Tongue (tissue), 2 donors: ENCODE results near the gene ABITRAM. TPM values are rescaled to one million over a fixed set of nuclear protein-coding genes. Genes with fewer than 3 reads are reported as not detected.
"Not testable (repeated sequence)": the region's sequence is repeated elsewhere in the genome, so short reads cannot be mapped to it uniquely, and the experiment has no call there.

ENCODE experiments used
- DNase-seq: peaks from one replicate; pipeline ENCODE4 v3.0.0-alpha.2; 2015
- total RNA-seq: library from RNA; depleted of rRNA; stranded (reverse); fragments of >200 nt; gene quantifications from one replicate; pipeline ENCODE4 v1.2.3, GENCODE V29; 2014

The ABITRAM gene
- total RNA-seq, 1 donor from 2014 or later: 9.0 TPM

DNA sequence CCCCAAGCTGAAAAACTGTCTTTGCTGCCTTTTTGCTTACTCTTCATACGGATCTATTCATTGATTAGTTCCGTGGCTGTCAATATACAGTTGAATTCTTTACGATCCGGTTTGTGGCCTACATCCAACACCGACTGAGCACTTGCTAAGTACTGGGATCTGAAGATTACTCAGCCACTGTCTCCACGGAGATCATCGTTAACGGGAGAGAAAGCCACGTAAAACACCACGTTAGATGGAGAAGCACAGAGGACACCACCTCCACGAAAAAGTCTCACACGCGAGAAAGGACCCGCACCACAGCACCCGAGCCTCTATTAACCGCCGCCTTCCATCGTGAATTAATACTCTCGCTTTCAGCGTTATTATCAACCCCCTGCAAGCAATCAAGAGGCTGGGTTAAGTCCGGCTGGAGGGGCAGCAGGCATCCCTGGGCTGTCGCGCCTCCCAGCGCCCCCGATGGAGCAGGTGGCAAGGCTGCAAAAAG is 926 bp upstream of the ABITRAM start:
- no peak for DNase-seq

DNA sequence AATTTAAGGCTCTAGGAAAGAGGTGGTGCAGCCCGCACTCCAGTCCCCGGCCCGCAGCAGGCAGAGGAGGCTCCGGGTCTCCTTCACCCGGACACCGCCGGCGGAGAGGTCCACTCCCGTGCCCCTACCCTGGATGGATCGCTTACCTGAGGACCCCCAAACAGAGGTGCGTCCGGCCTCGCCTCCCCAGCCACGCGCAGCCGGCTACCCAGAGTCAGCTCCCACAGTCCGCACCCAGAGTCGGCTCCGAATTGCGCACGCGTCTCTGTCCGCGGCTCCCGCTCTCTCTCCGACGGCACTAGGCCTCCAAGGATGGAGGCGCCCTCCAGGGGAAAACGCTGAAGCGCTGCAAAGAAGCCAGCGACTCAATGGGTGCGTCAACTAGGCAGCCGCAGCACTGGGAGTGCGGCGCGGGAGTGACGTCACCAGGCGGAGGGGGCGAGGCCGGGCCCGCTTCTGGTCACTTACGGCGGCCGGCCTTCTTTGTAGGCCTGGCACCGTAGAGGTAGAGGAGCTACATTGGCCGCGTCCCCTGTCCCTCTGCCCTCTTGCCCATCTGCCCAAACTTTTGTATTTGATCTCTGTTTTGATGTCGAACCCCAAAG is 380 bp upstream of the ABITRAM start, which contains the start of gene ELP1:
TSS of gene ELP1 (minus strand) at position 407 of the 605 bp plus-strand sequence. CDS start 2,978 bp downstream, outside the sequence.
- peak; percentile 96 for DNase-seq

DNA sequence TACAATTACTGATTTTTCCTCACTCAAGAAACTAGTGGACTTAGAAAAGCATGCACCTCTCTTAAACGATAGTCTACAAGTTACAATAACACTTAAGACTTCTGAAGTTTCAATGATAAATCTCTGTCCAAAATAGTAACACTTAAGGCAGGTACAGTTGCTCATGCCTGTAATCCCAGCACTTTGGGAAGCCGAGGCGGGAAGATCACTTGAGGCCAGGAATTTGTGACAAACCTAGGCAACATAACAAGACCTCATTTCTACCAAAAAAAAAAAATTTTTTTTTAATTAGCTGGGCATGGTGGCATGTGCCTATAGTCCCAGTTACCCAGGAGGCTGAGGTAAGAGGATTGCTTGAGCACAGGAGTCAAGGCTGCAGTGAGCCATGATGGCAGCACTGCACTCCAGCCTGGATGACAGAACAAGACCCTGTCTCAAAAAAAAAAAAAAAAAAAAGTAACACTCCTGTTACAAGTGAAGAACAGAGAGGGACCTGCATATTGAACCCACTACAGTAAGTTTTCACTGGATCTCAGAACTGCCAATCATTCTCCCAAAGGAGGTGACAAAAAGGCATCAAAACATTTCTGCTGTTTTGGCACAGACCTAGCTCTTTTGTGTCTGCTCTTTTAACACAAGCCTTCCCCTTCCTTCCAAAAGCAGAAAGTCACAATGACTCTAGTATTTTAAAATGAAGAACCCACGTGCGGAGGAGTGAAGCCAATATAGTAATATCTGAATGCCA is 3.5 kb downstream of the ABITRAM start:
- no peak for DNase-seq

DNA sequence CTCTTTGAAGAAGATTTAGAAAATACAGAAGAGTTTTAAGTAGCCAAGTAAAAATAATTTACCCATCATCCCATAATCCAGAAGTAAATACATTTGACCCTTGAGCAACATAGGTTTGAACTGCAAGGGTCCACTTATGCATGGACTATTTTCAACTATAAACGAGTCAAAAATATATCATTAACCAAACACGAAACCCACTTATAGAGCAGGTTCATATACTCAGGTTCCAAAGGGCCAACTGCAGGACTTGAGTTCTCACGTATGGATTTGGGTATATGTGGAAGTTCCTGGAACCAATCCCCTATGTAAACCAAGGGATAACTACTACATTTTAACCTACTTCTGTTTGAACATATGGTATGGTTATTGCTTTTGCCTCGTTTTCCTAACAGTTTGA is 5.8 kb downstream of the ABITRAM start:
- DNase-seq: no peak

GRCh38 chr9:108950168-108950567 is 16.0 kb downstream of the ABITRAM start:
- no peak for DNase-seq

DNA sequence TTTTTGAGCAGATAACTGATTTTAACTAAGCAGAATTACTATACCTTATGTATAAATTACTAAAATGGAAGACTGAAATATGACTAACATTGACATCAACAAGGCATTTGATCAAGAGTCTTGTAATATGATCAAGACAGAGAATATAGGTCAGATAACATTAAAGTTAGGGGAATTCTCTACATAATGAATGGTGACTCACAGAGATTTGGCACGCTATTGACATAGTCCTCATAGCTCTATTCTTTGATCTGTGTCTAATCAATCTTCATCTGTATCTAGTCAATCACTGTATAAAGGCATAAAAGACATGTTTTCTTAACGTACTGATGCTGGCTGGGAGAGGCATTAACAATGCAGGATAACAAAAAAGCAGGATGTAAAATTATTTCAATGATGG is 17.4 kb downstream of the ABITRAM start:
- no peak for DNase-seq

GRCh38 chr9:108953983-108954574 is 19.9 kb downstream of the ABITRAM start:
- DNase-seq: peak; percentile 79

GRCh38 chr9:108956022-108956630 is 21.9 kb downstream of the ABITRAM start:
- DNase-seq: no peak

- no peak for DNase-seq
Observed at GRCh38 chr9:108956631-108957026, 22.4 kb downstream of the ABITRAM start.

DNA sequence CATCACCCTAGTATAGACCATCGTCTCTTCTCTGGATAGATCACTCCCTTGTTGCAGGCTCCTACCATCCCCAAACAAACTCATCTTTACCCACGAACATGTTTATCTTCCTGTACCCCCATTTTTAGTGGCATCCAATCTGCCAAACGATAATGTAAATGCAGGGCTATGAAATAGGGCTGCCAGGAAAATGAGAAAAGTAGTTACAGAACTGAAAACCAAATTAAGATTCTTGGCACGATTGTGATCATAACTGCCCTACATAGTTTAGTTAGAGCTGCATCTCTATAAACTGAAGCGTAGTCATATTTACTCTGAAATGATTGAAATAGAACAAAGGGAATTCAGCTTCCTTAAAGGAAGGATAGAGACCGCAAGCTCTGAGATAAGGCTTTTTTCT is 26.1 kb downstream of the ABITRAM start:
- no peak for DNase-seq

DNA sequence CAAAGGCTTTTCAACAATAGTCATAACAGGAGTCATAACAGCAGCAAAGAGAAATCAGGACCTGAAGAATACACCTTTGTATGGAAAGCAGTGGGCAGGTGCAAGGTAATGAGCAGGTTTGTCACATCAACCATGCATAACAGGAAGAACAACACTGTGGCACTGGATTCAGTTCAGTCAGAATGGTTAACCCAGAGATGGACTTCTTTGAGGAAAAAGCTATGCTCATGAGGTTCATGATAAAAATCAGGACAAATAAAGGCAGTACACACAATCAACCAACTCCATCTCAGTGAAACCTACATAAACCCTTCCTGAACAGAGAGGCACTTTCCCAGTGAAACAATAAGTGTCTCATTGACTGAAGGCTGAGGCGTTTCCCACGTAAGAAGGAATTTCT is 27.0 kb downstream of the ABITRAM start:
- DNase-seq: no peak

GRCh38 chr9:108963459-108964143 is 29.4 kb downstream of the ABITRAM start:
- no peak for DNase-seq

GRCh38 chr9:108967916-108968315 is 33.7 kb downstream of the ABITRAM start:
- no peak for DNase-seq

- not testable (repeated sequence) for DNase-seq
Observed at GRCh38 chr9:108971392-108971791, 37.2 kb downstream of the ABITRAM start.

- DNase-seq: no peak
Observed at GRCh38 chr9:108972186-108972585, 38.0 kb downstream of the ABITRAM start.

DNA sequence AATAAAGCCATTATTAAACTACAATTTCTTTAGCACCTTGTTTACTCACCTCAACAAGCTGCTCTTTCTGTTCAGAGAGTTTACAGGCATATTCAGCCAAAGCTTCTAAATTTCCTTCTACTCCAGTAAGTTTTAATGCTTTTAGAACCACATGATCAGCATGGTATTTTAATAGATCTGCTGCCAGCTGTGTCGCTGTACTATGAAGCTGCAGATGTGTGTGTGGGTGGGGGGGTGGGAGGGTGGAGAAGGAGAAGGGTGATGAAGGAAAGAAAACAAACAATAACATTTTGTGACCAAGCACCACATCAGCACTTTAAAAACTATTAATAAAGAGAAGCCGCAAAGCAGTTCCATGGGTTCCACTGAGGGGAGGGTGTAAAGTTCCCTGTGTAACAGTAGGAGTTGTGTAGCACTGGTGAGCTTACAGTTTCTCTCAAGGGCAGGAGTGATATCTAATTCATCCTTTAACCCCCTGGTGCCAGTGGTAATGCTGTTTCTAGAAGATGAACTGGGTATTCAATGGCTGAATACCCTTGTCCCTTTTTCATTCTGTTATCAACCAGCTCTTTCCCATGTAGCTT is 38.5 kb downstream of the ABITRAM start:
- peak; percentile 21 for DNase-seq

- DNase-seq: peak; percentile 15
Observed at GRCh38 chr9:108973895-108974294, 39.7 kb downstream of the ABITRAM start.

DNA sequence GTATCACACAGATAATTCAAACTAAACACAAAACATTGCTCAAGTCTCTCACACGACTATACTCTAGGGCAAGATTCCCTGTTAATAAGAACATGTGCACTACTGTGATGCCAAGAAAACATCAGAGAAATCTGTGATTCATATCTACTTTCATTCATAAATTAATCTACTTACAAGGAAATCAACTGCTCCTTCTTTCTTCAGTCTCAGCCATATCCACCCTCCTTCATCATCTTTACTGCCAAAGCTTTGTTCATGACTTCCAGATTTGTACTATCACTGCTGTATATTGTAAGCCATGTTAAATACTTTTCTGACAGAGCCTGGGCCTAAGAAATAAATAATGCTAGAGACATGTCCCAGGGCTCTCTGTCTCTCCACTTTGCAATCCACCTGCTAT is 44.0 kb downstream of the ABITRAM start:
- peak; percentile 32 for DNase-seq

- DNase-seq: no peak
Observed at GRCh38 chr9:108980893-108981292, 46.7 kb downstream of the ABITRAM start.

GRCh38 chr9:108983885-108984284 is 49.7 kb downstream of the ABITRAM start:
- no peak for DNase-seq
